SK-MEL-5 (cell line): ENCODE measurements around the gene SNCG. TPM values are rescaled to one million over a fixed set of nuclear protein-coding genes. Genes with fewer than 3 reads are reported as not detected.
"Not testable (repeated sequence)": the region's sequence is repeated elsewhere in the genome, so short reads cannot be mapped to it uniquely, and the experiment has no call there.

ENCODE experiments used
- DNase-seq: peaks from one replicate; pipeline ENCODE4 v3.0.0-alpha.2; 2016; ENCODE audit warnings: low read depth, low spot score
- in situ Hi-C: cut with HindIII; loops from 2 replicates; pipeline ENCODE4 v1.10.0; 2016; ENCODE audit warnings: low sequenced_read_pairs, high pct_unique_total_duplicates, low pct_unique_long_range_greater_than_20kb
- polyA plus RNA-seq, 2 experiments: library from polyadenylated mRNA; depleted of rRNA; stranded (reverse); fragments of >200 nt; gene quantifications; 2 replicates each; pipeline ENCODE4 v1.2.3, GENCODE V29; 2015
- total RNA-seq: library from RNA; depleted of rRNA; stranded (reverse); fragments of >200 nt; shearing (Covaris generic); gene quantifications from 2 replicates; pipeline ENCODE4 v1.2.3, GENCODE V29; 2014; rRNA removed

Gene SNCG
- total RNA-seq, result 0.83 TPM in 1 of 2 replicates, not detected in the other
- polyA plus RNA-seq (2015; cell fraction: cytosol; rRNA removed), result not detected in 2 replicates
- polyA plus RNA-seq (2015; cell fraction: nucleus; rRNA removed), result not detected in 2 replicates

- DNase-seq, result no peak
- in situ Hi-C loops, result no loop called here
Measured at GRCh38 chr10:86958116-86958900, at the start of gene SNCG. TSS of gene SNCG (plus strand) at chr10:86958599. CDS start at chr10:86958698, 99 bp downstream.

- no peak for DNase-seq
- in situ Hi-C loops, result no loop called here
Measured at GRCh38 chr10:86914734-86915133, 43.7 kb upstream of the SNCG start.

GRCh38 chr10:86918022-86918471, 40.4 kb upstream of the SNCG start:
- in situ Hi-C loops, result no loop called here
- no peak for DNase-seq

GRCh38 chr10:86922553-86922961, 35.8 kb upstream of the SNCG start:
- no peak for DNase-seq
- in situ Hi-C loops, result no loop called here

- in situ Hi-C loops, result no loop called here
- no peak for DNase-seq
Measured at GRCh38 chr10:86929468-86930380, 28.7 kb upstream of the SNCG start.

- DNase-seq, result no peak
- in situ Hi-C loops, result no loop called here
Measured at GRCh38 chr10:86931872-86932271, 26.5 kb upstream of the SNCG start.

GRCh38 chr10:86932674-86933073, 25.7 kb upstream of the SNCG start:
- no peak for DNase-seq
- in situ Hi-C loops, result no loop called here

GRCh38 chr10:86934162-86934711, 24.2 kb upstream of the SNCG start:
- DNase-seq, result not testable (repeated sequence)

GRCh38 chr10:86936661-86937501, 21.5 kb upstream of the SNCG start:
- in situ Hi-C loops, result no loop called here
- no peak for DNase-seq

More at GRCh38 chr10:86934162-86934711, 24.2 kb upstream of the SNCG start:
- in situ Hi-C loops, result not testable (repeated sequence)

GRCh38 chr10:86937502-86938154, 20.8 kb upstream of the SNCG start:
- in situ Hi-C loops, result no loop called here
- no peak for DNase-seq

- no peak for DNase-seq
- in situ Hi-C loops, result no loop called here
Measured at GRCh38 chr10:86938260-86938659, 20.1 kb upstream of the SNCG start.

- in situ Hi-C loops, DNase-seq: not testable (repeated sequence)
Measured at GRCh38 chr10:86940076-86940475, 18.3 kb upstream of the SNCG start.

GRCh38 chr10:86940677-86941076, 17.7 kb upstream of the SNCG start:
- in situ Hi-C loops, result no loop called here

GRCh38 chr10:86941426-86941825, 17.0 kb upstream of the SNCG start:
- in situ Hi-C loops, result no loop called here
- no peak for DNase-seq

More at GRCh38 chr10:86940677-86941076, 17.7 kb upstream of the SNCG start:
- no peak for DNase-seq

GRCh38 chr10:86941991-86942421, 16.4 kb upstream of the SNCG start:
- in situ Hi-C loops, result no loop called here
- no peak for DNase-seq

- in situ Hi-C loops, result no loop called here
- no peak for DNase-seq
Measured at GRCh38 chr10:86942441-86943315, 15.7 kb upstream of the SNCG start.
